Lung (tissue), 16 donors: ENCODE measurements around the gene OR7D4. TPM values are rescaled to one million over a fixed set of nuclear protein-coding genes. Genes with fewer than 3 reads are reported as not detected.

ENCODE experiments used
- ATAC-seq: fragments of 200-7000 bp; cut with Tn5 transposase; one replicate; pipeline ENCODE4 v1.9.1; 2020; ENCODE audit warnings: moderate number of reproducible peaks; ENCODE audit not compliant: insufficient read depth, low FRiP score
- DNase-seq, 3 donors: peaks; one replicate each; pipeline ENCODE4 v3.0.0-alpha.2; 2013 to 2017
- H3K27ac ChIP-seq, 2 donors: one replicate each; pipeline ENCODE4 v1.5.1; 2013; ENCODE audit warnings: mild to moderate bottlenecking in 2 of 2, moderate library complexity in 2 of 2, control low read depth in 1 of 2, inconsistent platforms in 1 of 2, low read depth in 1 of 2, low read length in 1 of 2
- H3K27me3 ChIP-seq, 3 donors: one replicate each; pipeline ENCODE4 v1.5.1; 2013; ENCODE audit warnings: low read length in 2 of 3; ENCODE audit not compliant: control insufficient read depth in 3 of 3, insufficient read depth in 3 of 3
- H3K36me3 ChIP-seq, 4 donors: one replicate each; pipeline ENCODE4 v1.5.1; 2013; ENCODE audit warnings: low read length in 4 of 4, mild to moderate bottlenecking in 1 of 4, moderate library complexity in 1 of 4; ENCODE audit not compliant: control insufficient read depth in 4 of 4, insufficient read depth in 4 of 4
- H3K4me1 ChIP-seq, 5 donors: one replicate each; pipeline ENCODE4 v1.5.1; 2013; ENCODE audit warnings: low read length in 5 of 5, mild to moderate bottlenecking in 2 of 5, moderate library complexity in 1 of 5; ENCODE audit not compliant: control insufficient read depth in 5 of 5, insufficient read depth in 5 of 5
- H3K4me3 ChIP-seq: one replicate; pipeline ENCODE4 v1.5.1; 2013; ENCODE audit warnings: mild to moderate bottlenecking, control low read depth, moderate library complexity
- H3K9ac ChIP-seq, 2 donors: one replicate each; pipeline ENCODE4 v1.5.1; 2013; ENCODE audit warnings: low read length in 2 of 2, control low read depth in 1 of 2; ENCODE audit not compliant: insufficient read depth in 1 of 2
- H3K9me3 ChIP-seq, 4 donors: one replicate each; pipeline ENCODE4 v1.5.1; 2013; ENCODE audit warnings: low read length in 3 of 4, mild to moderate bottlenecking in 1 of 4, moderate library complexity in 1 of 4; ENCODE audit not compliant: control insufficient read depth in 4 of 4, insufficient read depth in 3 of 4
- CTCF ChIP-seq: IDR thresholded peaks from 2 replicates; pipeline ENCODE4 v1.5.1; 2012; ENCODE audit warnings: mild to moderate bottlenecking; ENCODE audit errors: control extremely low read depth, extremely low read depth
- WGBS, 2 donors: extraction: QIAGEN DNeasy Blood & Tissue Kit; methylation state at CpG; one replicate each; pipeline ENCODE4 v1.1.7; 2013; 5-methylcytosine and 5-hydroxymethylcytosine counted together
- long read RNA-seq, 5 donors: transcript quantifications; one replicate each; lab custom pipeline, GENCODE V29; 2026
- polyA plus RNA-seq, 2 donors: library from polyadenylated mRNA; stranded (reverse); fragments of 200-250 nt; gene quantifications; one replicate each; pipeline ENCODE4 v1.2.1, GENCODE V29; 2013
- total RNA-seq, 2 donors: library from RNA; depleted of rRNA in 1 of 2; stranded (reverse); fragments of >200 nt in 1 of 2; gene quantifications; one replicate each; pipeline ENCODE4 v1.2.1, GENCODE V29; 2014 to 2021
- donor health status: control.
- donor health status: control.
- donor health status: Bipolar disorder and iron deficiency.
- donor health status: healthy.
- donor health status: DM: yes; HTN: yes; CAD: no.

The OR7D4 gene
- total RNA-seq (not detected), polyA plus RNA-seq (not detected)
- long read RNA-seq, donor 1, result 0 reads
- long read RNA-seq, donor 2, result 0 reads
- long read RNA-seq, donor 3, result 0 reads
- long read RNA-seq, donor 4, result 0 reads
- long read RNA-seq, donor 5, result 0 reads

DNA sequence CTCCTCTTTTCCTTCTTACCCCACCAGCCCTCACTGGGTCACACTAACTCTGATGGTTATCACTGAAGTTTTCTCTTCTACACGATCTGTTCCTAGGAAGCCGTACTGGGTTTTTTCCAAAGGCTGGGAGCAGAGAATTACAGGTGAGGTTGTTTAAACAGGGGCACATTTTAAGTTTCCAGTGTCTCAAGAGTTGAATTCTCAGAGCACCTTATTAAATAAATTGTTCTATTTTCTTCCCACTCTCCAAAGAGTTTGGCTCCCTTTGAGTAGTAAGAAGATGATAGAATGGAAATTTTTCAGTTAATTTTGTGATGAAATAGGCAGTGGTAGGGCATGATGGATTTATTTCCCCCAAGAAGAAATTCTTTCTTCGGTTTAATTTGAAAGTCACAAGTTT, at the start of gene OR7D4:
Gene OR7D4 (minus strand): TSS at position 101 of the 400 bp plus-strand sequence. CDS start 4,752 bp downstream, outside the sequence.
- no peak for DNase-seq
- Histone ChIP-seq H3K9me3 (peaks cover 0 to 3% (median 0%) of the 10 kb centered on the region in 4 donors), H3K27me3 (no peaks in the 10 kb centered on the region), H3K27ac (no peak within 1 kb of the TSS), H3K9ac (no peak within 1 kb of the TSS), H3K4me3 (no peak within 1 kb of the TSS), H3K36me3 (no peaks in the 10 kb centered on the region), H3K4me1 (no peaks in the 10 kb centered on the region)
- 74 to 78% methylated on average over 3 of the region's 3 CpGs for WGBS, 2 donors
- no peak for TF ChIP-seq CTCF
- no peak for ATAC-seq

DNA sequence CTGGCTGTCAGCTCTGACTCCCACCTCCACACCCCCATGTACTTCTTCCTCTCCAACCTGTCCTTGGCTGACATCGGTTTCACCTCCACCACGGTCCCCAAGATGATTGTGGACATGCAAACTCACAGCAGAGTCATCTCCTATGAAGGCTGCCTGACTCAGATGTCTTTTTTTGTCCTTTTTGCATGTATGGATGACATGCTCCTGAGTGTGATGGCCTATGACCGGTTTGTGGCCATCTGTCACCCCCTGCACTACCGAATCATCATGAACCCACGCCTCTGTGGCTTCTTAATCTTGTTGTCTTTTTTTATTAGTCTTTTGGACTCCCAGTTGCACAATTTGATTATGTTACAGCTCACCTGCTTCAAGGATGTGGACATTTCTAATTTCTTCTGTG, 31.8 kb upstream of the OR7D4 start:
- peaks cover 0 to 5% (median 0%) of the 10 kb centered on the region in 4 donors for H3K9me3 ChIP-seq
- H3K36me3 ChIP-seq, result no peaks in the 10 kb centered on the region
- H3K4me1 ChIP-seq, result no peaks in the 10 kb centered on the region
- no peak for TF ChIP-seq CTCF
- no peak overlapping the region for H3K9ac ChIP-seq
- no peak for DNase-seq
- H3K27me3 ChIP-seq, result no peaks in the 10 kb centered on the region
- no peak overlapping the region for H3K27ac ChIP-seq
- ATAC-seq, result no peak
- 77 to 78% methylated on average over 5 of the region's 5 CpGs for whole genome bisulfite sequencing, 2 donors
- no peak overlapping the region for H3K4me3 ChIP-seq

GRCh38 chr19:9250630-9251029, 31.2 kb upstream of the OR7D4 start, which contains the start of gene OR7E24:
TSS of gene OR7E24 (plus strand) at chr19:9250930. CDS start at chr19:9251044, 114 bp downstream.
- Histone ChIP-seq H3K9me3 (peaks cover 0 to 4% (median 0%) of the 10 kb centered on the region in 4 donors), H3K27me3 (no peaks in the 10 kb centered on the region), H3K27ac (no peak within 1 kb of the TSS), H3K36me3 (no peaks in the 10 kb centered on the region), H3K4me3 (no peak within 1 kb of the TSS), H3K4me1 (no peaks in the 10 kb centered on the region), H3K9ac (no peak within 1 kb of the TSS)
- ATAC-seq (no peak), DNase-seq (no peak)
- no peak for TF ChIP-seq CTCF
- whole genome bisulfite sequencing, 2 donors, result 74 to 79% methylated on average over 1 of the region's 1 CpG
